Right atrium auricular region (tissue), 2 donors: ENCODE data around the gene HOXB4. TPM values are rescaled to one million over a fixed set of nuclear protein-coding genes. Genes with fewer than 3 reads are reported as not detected.
A peak's percentile ranks its signal among the peaks of the same experiment; 100 is the strongest.

ENCODE experiments used
- DNase-seq: peaks from one replicate; pipeline ENCODE4 v3.0.0-alpha.2; 2019; ENCODE audit warnings: low spot score
- H3K27ac ChIP-seq, 2 donors: fragments of 200-600 bp; sonication (generic); 1 replicate in 1 of 2; 2 replicates in 1 of 2; pipeline ENCODE4 v1.5.1; 2016 to 2019
- H3K27me3 ChIP-seq, 2 donors: fragments of 200-600 bp; sonication (generic); one replicate each; pipeline versions ENCODE4 v1.5.1 to v1.6.0; 2017 to 2019
- H3K36me3 ChIP-seq: fragments of 200-600 bp; sonication (generic); one replicate; pipeline ENCODE4 v1.5.1; 2016
- H3K4me1 ChIP-seq, 2 donors: fragments of 200-600 bp; sonication (generic); one replicate each; pipeline versions ENCODE4 v1.5.1 to v1.6.0; 2017 to 2019
- H3K4me3 ChIP-seq, 2 donors: fragments of 200-600 bp; sonication (generic); 1 replicate in 1 of 2; 2 replicates in 1 of 2; pipeline ENCODE4 v1.5.1; 2017 to 2019; ENCODE audit warnings: mild to moderate bottlenecking in 1 of 2, moderate library complexity in 1 of 2
- H3K9me3 ChIP-seq, 2 donors: fragments of 200-600 bp; sonication (generic); one replicate each; pipeline ENCODE4 v1.5.1; 2019
- CTCF ChIP-seq, 2 donors: fragments of 200-600 bp; sonication (generic); IDR thresholded peaks; one replicate each; pipeline ENCODE4 v1.5.1; 2019; ENCODE audit warnings: antibody characterized with exemption in 2 of 2
- total RNA-seq, 2 donors: library from RNA; depleted of rRNA; stranded (reverse); fragments of >200 nt; gene quantifications; one replicate each; pipeline ENCODE4 v1.1.0, GENCODE V29; 2016

Gene HOXB4
- total RNA-seq, 2 donors from 2014 or later: 0.52 to 1.0 TPM

- Histone ChIP-seq H3K9me3 (no peaks in the 10 kb centered on the region), H3K4me1 (peaks cover 0 to 23% of the 10 kb centered on the region in 2 donors), H3K36me3 (no peaks in the 10 kb centered on the region), H3K4me3 (no peak overlapping the region), H3K27me3 (peaks cover 33 to 70% of the 10 kb centered on the region in 2 donors), H3K27ac (no peak overlapping the region)
- no peak for TF ChIP-seq CTCF (IDR thresholded peaks at IDR 0.05)
- DNase-seq: no peak
These were observed 1.3 kb upstream of the HOXB4 start for GRCh38 chr17:48579471-48579759.

GRCh38 chr17:48578616-48579470, 693 bp upstream of the HOXB4 start:
- Histone ChIP-seq H3K27me3 (peaks cover 29 to 65% of the 10 kb centered on the region in 2 donors), H3K36me3 (no peaks in the 10 kb centered on the region), H3K27ac (peak overlapping the region; percentile 47 to 48), H3K9me3 (no peaks in the 10 kb centered on the region), H3K4me3 (peak overlapping the region; percentile 39 to 48), H3K4me1 (peaks cover 0 to 23% of the 10 kb centered on the region in 2 donors)
- no peak for TF ChIP-seq CTCF (IDR thresholded peaks at IDR 0.05)
- DNase-seq: no peak

GRCh38 chr17:48577330-48577945, 712 bp downstream of the HOXB4 start:
- Histone ChIP-seq H3K27me3 (peaks cover 23 to 59% of the 10 kb centered on the region in 2 donors), H3K9me3 (no peaks in the 10 kb centered on the region), H3K27ac (peak overlapping the region in 1 of 2 donors; percentile 19), H3K36me3 (no peaks in the 10 kb centered on the region), H3K4me3 (peak overlapping the region; percentile 39 to 48), H3K4me1 (peaks cover 0 to 22% of the 10 kb centered on the region in 2 donors)
- TF ChIP-seq CTCF (IDR thresholded peaks at IDR 0.05): no peak
- no peak for DNase-seq

GRCh38 chr17:48576479-48577309, 1.5 kb downstream of the HOXB4 start:
- TF ChIP-seq CTCF (IDR thresholded peaks at IDR 0.05): no peak
- H3K4me1 ChIP-seq: peaks cover 0 to 15% of the 10 kb centered on the region in 2 donors
- H3K9me3 ChIP-seq: no peaks in the 10 kb centered on the region
- no peak overlapping the region for H3K27ac ChIP-seq
- peak overlapping the region; percentile 2 to 48 for H3K4me3 ChIP-seq
- DNase-seq: no peak
- H3K36me3 ChIP-seq: no peaks in the 10 kb centered on the region
- H3K27me3 ChIP-seq: peaks cover 21 to 51% of the 10 kb centered on the region in 2 donors

- H3K27ac ChIP-seq: no peak overlapping the region
- H3K27me3 ChIP-seq: peaks cover 21 to 43% of the 10 kb centered on the region in 2 donors
- H3K4me1 ChIP-seq: peaks cover 0 to 13% of the 10 kb centered on the region in 2 donors
- H3K9me3 ChIP-seq: no peaks in the 10 kb centered on the region
- TF ChIP-seq CTCF (IDR thresholded peaks at IDR 0.05): no peak
- no peak for DNase-seq
- H3K36me3 ChIP-seq: no peaks in the 10 kb centered on the region
- H3K4me3 ChIP-seq: no peak overlapping the region
These were observed 2.3 kb downstream of the HOXB4 start for GRCh38 chr17:48575673-48576478.
